Activated naive CD8-positive, alpha-beta T cell (primary cell): ENCODE data around the gene MCC.

Experiments used
- H3K27ac Mint-ChIP-seq: one replicate; pipeline ENCODE4 v1.8.0; 2021; ENCODE audit warnings: mixed read lengths
- H3K27me3 Mint-ChIP-seq: one replicate; pipeline ENCODE4 v1.8.0; 2021; ENCODE audit warnings: mixed read lengths
- H3K36me3 Mint-ChIP-seq: one replicate; pipeline ENCODE4 v1.8.0; 2021; ENCODE audit warnings: mixed read lengths
- H3K4me1 Mint-ChIP-seq: one replicate; pipeline ENCODE4 v1.8.0; 2021; ENCODE audit warnings: low read depth, mixed read lengths
- H3K4me3 Mint-ChIP-seq: one replicate; pipeline ENCODE4 v1.8.0; 2021; ENCODE audit warnings: mild to moderate bottlenecking, mixed read lengths
- H3K9me3 Mint-ChIP-seq: one replicate; pipeline ENCODE4 v1.8.0; 2021; ENCODE audit warnings: low read depth, mixed read lengths

MCC gene

DNA sequence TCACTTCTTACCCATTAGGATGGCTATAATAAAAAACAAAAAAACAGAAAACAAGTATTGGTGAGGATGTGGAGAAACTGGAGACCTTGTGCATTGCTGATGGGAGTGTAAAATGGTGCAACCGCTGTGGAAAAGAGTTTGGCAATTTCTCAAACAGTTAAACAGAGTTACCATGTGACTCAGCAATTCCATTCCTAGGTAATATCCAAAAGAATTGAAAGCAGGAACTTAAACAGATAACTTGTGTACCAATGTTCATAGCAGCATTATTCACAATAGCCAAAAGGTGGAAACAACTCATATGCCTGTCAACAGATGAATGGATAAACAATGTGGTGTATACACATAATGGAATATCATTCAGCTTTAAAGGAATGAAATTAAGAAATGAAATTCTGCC, 482.8 kb downstream of the MCC start:
- H3K36me3 Mint-ChIP-seq: peaks cover 22% of the 10 kb centered on the region
- H3K4me3 Mint-ChIP-seq: no peak overlapping the region
- H3K9me3 Mint-ChIP-seq: no peaks in the 10 kb centered on the region
- no peak overlapping the region for H3K27ac Mint-ChIP-seq
- no peaks in the 10 kb centered on the region for H3K27me3 Mint-ChIP-seq
- H3K4me1 Mint-ChIP-seq: peaks cover 4% of the 10 kb centered on the region

DNA sequence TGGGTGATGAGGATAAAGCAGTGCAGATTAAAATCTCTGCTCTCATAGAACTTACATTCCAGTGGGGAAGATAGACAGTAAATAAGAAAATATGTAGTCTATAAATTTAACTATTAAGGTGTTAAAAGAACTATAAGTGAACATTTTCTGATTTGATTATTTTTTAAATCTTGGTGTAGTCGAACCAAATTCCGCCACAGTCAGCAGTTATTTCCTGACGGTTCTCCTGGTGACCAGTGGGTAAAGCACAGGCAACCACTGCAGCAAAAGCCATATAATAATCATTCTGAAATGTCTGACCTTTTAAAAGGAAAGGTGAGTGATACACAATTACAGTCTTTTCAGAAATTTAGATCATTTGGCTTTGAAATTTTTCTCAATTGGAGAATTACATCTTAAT, 484.5 kb downstream of the MCC start:
- peaks cover 19% of the 10 kb centered on the region for H3K36me3 Mint-ChIP-seq
- no peaks in the 10 kb centered on the region for H3K27me3 Mint-ChIP-seq

DNA sequence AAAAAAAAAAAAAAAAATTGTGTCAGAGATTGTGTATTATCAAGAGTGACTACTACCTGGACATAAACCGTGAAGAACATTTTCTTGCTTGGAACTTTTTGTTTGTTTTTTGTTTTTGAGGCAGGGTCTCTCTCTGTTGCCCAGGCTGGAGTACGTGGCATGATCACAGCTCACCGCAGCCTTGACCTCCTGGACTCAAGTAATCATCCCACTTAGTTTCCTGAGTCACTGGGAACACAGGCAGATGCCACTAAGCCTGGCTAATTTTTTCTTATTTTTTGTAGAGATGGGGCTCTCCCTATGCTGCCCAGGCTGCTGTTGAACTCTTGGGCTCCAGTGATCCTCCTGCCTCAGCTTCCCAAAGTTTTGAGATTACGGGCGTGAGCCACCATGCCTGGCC, 485.8 kb downstream of the MCC start:
- no peak overlapping the region for H3K4me3 Mint-ChIP-seq
- H3K27me3 Mint-ChIP-seq: no peaks in the 10 kb centered on the region
- no peaks in the 10 kb centered on the region for H3K9me3 Mint-ChIP-seq
- H3K4me1 Mint-ChIP-seq: peaks cover 6% of the 10 kb centered on the region
- no peak overlapping the region for H3K27ac Mint-ChIP-seq
- peaks cover 14% of the 10 kb centered on the region for H3K36me3 Mint-ChIP-seq

More for the DNA sequence above, 484.5 kb downstream of the MCC start:
- Mint-ChIP-seq H3K4me1 (peaks cover 6% of the 10 kb centered on the region), H3K9me3 (no peaks in the 10 kb centered on the region), H3K27ac (no peak overlapping the region), H3K4me3 (no peak overlapping the region)

DNA sequence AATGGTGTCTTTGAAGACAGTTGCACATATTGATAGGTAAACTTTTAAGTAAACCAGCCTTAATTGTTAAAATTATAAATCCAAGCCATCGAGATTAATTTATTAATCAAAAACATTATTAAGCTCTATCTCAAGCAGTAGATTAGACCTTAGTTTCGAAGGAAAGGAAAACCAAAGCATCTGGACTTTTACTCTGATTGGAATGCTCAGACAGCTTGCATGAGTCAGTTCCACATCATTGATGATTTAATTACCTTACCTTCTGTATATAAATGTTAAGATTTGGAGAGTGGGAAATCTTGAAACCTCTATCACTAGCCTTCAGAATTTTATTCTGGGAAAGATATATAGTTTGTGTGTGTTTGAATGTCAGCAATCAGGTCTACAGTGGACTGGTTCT, 487.8 kb downstream of the MCC start:
- H3K36me3 Mint-ChIP-seq: peaks cover 11% of the 10 kb centered on the region
- H3K27me3 Mint-ChIP-seq: no peaks in the 10 kb centered on the region
- no peak overlapping the region for H3K27ac Mint-ChIP-seq
- peaks cover 14% of the 10 kb centered on the region for H3K4me1 Mint-ChIP-seq
- no peak overlapping the region for H3K4me3 Mint-ChIP-seq
- H3K9me3 Mint-ChIP-seq: no peaks in the 10 kb centered on the region

DNA sequence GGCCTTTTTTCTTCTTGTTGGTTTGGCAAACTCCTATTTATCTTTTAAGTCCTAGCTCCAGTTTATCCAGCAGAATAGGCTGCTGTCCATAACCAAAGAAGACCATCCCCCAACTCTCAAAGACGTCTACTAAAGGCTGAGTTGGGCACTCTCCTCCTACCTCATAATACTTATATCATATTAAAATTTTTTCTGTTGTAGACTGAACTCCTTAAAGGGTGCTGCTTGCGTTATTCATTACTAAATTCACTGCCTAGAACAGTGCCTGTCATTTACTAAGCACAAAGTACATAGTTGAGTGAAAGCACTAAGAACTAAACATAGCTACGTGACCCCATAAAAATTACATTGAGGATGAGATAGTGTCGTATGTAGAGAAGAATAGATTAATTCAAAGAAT, 490.0 kb downstream of the MCC start:
- peaks cover 7% of the 10 kb centered on the region for H3K36me3 Mint-ChIP-seq
- no peaks in the 10 kb centered on the region for H3K9me3 Mint-ChIP-seq
- H3K4me1 Mint-ChIP-seq: peaks cover 14% of the 10 kb centered on the region
- H3K4me3 Mint-ChIP-seq: no peak overlapping the region
- H3K27ac Mint-ChIP-seq: no peak overlapping the region
- no peaks in the 10 kb centered on the region for H3K27me3 Mint-ChIP-seq

DNA sequence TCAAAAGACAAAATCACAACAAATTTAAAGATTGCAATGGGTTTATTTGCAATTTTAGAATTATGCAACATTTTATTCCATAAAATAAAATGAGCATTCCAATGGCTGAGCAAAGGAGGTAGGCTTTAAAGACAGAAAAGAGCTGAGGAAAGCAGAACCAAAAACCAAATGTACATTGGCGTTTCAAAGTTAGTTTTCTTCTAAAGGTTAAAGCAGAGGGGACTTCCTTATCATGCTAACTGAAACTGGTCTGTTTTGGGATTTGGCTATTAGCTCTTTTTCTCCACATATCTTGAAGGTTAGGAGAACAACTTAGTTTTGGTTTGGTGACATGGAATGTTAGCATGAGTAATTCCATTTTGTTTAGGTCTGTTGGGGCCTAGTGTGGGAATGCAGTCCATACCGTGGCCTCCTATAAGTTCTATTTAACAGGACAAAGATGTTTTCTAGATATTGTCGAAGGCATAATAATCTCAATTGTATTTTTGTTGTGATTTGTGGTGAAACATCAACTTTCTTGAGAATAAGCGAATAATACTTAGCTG, 491.4 kb downstream of the MCC start:
- H3K4me3 Mint-ChIP-seq: no peak overlapping the region
- peaks cover 4% of the 10 kb centered on the region for H3K36me3 Mint-ChIP-seq
- H3K4me1 Mint-ChIP-seq: peaks cover 16% of the 10 kb centered on the region
- H3K27ac Mint-ChIP-seq: no peak overlapping the region
- no peaks in the 10 kb centered on the region for H3K27me3 Mint-ChIP-seq
- no peaks in the 10 kb centered on the region for H3K9me3 Mint-ChIP-seq

DNA sequence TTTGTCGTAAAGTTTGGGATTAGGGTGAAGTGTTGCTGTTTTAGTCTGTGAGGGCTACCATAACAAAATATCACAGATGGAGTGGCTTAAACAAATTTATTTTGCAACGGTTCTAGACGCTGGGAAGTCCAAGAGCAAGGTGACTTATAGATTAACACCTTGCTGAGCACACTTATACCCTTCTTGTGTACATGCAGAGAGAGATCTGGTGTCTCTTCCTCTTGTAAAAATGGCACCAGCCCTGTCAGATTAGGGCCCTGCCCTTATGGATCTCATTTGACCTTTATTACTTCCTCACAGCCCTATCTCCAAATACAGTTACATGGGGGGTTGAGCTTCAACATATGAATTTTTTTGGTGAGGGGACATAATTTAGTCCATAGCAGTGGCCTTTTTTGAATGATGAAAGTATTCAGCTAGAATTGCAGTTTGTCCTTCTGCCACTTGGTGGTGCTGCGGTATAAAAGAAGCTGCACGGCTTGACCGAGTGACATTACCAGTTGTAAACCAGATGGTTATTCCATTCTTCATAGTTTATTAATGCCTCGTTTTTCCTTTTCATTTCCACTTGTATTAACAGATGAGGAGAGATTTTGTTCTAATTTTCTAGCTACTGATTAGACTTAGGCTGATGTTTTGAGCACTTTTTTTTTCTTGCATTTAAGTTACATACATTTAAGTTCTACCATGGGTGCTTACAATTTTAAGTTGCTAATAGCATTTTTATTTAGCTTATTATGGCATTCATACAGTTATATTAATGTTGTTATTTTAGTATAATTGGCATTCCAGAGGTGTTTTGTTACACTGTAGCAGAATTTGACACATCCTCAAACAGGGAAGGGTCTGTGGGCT, 492.3 kb downstream of the MCC start:
- Mint-ChIP-seq H3K36me3 (peaks cover 2% of the 10 kb centered on the region), H3K4me3 (no peak overlapping the region), H3K9me3 (no peaks in the 10 kb centered on the region), H3K27ac (no peak overlapping the region), H3K4me1 (peaks cover 22% of the 10 kb centered on the region), H3K27me3 (no peaks in the 10 kb centered on the region)

DNA sequence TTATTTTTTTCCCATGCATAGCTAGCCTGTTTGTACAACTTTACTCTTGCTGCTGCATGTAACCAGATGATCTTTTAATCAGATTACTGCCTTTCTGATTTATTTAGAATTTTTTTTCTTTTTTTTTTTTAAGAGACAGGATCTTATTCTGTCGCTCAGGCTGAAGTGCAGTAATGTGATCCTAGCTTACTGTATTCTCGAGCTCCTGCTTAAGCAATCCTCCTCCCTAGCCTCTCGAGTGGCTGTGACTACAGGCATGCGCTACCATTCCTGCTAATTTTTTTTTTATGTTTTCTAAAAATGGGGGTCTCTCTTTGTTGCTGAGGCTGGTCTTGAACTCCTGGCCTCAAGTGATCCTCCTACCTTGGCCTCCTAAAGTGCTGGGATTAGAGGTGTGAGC, 502.0 kb downstream of the MCC start:
- H3K4me3 Mint-ChIP-seq: no peak overlapping the region
- H3K4me1 Mint-ChIP-seq: peaks cover 59% of the 10 kb centered on the region
- no peaks in the 10 kb centered on the region for H3K27me3 Mint-ChIP-seq
- H3K36me3 Mint-ChIP-seq: peaks cover 9% of the 10 kb centered on the region
- no peak overlapping the region for H3K27ac Mint-ChIP-seq
- H3K9me3 Mint-ChIP-seq: no peaks in the 10 kb centered on the region

DNA sequence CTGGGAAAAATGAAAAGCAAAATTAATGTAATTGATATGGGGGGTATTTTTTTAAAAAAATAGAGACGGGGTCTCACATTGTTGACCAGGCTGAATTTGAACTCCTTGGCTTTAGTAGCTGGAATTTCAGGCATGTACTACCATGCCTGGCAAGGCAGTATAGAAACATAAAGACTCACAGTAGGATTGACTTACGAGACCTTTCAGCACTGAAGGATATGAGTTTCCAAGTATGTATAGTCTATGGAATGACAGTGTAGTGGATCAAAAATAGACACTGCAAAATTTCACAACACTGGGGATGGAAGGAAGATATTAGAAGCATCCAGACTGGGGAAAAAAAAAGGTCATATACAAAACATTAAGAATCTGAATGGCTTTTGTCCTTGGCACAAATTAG, 504.9 kb downstream of the MCC start:
- no peaks in the 10 kb centered on the region for H3K27me3 Mint-ChIP-seq
- H3K27ac Mint-ChIP-seq: no peak overlapping the region
- no peaks in the 10 kb centered on the region for H3K9me3 Mint-ChIP-seq
- no peak overlapping the region for H3K4me3 Mint-ChIP-seq
- H3K36me3 Mint-ChIP-seq: peaks cover 9% of the 10 kb centered on the region
- peaks cover 65% of the 10 kb centered on the region for H3K4me1 Mint-ChIP-seq

DNA sequence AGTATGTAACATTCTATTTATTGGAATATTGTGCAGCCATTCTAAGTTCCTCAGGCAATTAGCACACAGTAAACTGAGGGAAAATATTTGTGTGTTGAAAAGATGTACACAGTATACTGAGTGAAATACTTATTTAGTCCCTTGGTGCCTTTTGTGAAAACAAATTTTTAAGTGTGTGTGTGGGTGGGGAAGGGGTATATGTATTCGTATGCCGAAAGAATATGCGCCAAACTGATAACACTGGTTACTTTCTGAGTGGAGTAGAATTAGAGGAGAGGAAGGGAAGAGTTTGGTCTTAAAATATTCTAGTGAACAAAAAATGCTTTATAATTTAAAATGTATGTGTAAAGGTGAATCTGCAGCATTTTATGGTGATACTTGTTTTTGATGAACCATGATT, 508.5 kb downstream of the MCC start:
- H3K27ac Mint-ChIP-seq: peak overlapping the region; percentile 61
- H3K4me3 Mint-ChIP-seq: peak overlapping the region; percentile 99
- H3K27me3 Mint-ChIP-seq: no peaks in the 10 kb centered on the region
- no peaks in the 10 kb centered on the region for H3K9me3 Mint-ChIP-seq
- peaks cover 9% of the 10 kb centered on the region for H3K36me3 Mint-ChIP-seq
- H3K4me1 Mint-ChIP-seq: peaks cover 71% of the 10 kb centered on the region

DNA sequence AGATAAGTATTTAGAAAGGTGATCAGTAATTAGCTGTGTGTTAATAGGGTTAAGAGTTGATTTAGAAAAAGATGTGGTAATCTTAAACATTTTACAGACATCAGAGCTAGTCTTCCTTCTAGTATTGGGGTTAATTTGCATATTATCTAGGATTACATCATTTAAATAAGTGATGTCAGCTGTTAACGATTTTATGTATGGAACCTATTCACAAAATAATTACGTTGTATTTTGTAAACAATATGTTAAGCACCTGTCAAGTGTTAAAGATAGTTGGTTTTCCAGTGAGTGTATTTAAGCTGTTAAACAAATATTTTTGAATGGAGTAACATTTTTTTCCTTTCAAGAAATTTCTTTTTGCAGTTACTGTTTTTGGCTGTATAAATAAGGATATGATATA, 509.4 kb downstream of the MCC start:
- H3K27ac Mint-ChIP-seq: peak overlapping the region; percentile 50
- no peaks in the 10 kb centered on the region for H3K27me3 Mint-ChIP-seq
- H3K36me3 Mint-ChIP-seq: peaks cover 4% of the 10 kb centered on the region
- no peaks in the 10 kb centered on the region for H3K9me3 Mint-ChIP-seq
- H3K4me3 Mint-ChIP-seq: peak overlapping the region; percentile 99
- peaks cover 63% of the 10 kb centered on the region for H3K4me1 Mint-ChIP-seq

DNA sequence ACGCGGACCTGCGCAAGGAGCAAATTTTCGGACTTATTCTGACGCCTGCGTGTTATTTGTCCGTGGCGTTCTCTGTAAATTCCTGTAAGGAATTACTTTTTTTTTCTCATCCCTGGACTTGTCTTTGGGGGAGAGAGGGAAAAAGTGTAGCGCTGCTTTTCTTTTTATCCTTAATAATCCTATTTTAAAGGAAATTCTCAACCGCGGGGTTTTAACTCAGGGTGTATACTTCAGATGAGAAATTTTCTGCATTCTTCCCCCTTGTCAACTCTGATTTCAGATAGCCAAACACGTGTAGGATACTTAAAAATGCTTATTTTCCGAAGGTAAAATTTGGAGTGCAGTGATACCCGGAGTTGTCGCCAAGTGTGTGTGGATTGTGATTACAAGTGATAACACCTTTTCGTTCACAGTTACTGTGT, 510.8 kb downstream of the MCC start:
- Mint-ChIP-seq H3K36me3 (peaks cover 4% of the 10 kb centered on the region), H3K4me1 (peaks cover 49% of the 10 kb centered on the region), H3K27ac (peak overlapping the region; percentile 96), H3K9me3 (no peaks in the 10 kb centered on the region), H3K4me3 (peak overlapping the region; percentile 99), H3K27me3 (no peaks in the 10 kb centered on the region)

DNA sequence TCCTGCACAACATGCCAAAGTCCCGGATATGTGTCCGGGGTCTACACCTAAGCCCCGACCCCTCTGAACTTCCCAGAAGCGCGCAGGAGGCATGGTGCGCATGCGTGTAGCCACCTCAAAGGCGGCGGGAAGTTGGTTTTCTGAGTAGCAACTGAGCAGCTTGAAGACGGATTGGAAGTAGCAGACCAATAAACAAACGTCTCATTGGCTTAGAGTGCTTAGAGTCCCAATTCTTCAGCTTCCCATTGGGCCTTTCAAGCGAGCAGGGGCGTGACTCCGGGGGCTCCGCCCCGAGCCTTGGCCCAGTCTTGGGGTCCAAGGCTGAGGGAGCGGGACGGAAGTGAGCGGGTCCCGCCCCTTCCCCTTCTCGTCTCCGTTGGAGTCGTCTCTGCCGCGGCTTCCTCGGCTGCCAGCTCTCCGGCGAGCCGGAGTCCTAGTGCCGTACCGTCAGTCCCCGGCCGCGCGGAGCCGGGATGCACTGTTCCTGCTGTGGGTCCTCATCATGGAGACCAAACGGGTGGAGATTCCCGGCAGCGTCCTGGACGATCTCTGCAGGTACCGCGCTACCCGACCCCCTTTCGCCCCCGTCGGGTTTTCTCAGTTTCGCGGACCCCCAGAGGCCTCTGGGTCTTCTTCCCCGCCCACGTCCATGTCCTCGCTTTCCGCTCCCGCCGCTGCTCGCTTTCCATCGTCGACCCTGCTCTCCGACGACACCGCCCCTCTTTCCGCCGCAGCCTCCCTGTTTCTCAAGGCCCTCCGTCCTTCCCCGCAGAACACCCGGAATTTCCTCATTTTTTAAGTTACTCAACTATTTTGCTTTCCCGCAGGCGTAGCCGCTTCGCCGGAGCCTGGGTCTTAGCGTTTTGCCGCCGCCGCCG, 511.6 kb downstream of the MCC start, which contains the start of gene DCP2:
Gene DCP2, plus strand, starts transcription at position 367 of the 878 bp plus-strand sequence. Its CDS starts 136 bp downstream, at position 503.
- Mint-ChIP-seq H3K27ac (peak within 1 kb of the TSS; percentile 96), H3K27me3 (no peaks in the 10 kb centered on the region), H3K4me1 (peaks cover 44% of the 10 kb centered on the region), H3K36me3 (no peaks in the 10 kb centered on the region), H3K4me3 (peak within 1 kb of the TSS; percentile 99), H3K9me3 (no peaks in the 10 kb centered on the region)

DNA sequence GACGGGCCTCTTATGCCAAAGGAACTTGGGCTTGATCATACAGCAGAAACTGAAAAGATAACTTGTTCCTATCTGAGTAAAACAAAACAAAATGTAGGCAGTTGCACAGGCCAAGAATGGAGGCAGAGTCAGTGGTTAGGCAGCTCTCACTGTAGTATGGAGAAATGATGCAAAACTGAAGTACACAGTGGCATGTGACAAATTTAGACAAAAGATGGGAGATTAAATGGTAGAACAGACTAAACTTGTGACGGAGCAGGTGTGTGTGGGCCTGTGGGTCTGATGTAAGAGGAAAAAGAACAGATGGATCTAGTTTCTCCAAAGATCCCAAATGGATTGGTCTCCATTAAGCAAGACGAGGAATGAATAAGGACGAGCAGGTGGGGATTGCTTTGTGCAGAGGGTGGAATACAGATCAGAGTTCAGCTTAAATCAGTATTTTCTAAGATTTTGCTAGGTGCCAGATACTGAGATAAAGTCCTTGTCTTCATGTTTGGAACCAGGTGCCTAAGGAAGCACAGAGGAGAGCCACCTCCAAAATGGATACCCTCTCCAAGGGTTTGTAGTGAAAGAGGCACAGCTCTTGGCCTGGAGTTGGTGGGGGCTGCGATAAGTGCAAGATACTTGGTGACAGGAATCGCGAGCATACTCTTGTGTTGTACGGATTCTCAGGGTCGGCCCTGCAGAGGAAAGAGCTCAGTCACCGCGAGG, 512.4 kb downstream of the MCC start:
- Mint-ChIP-seq H3K4me3 (peak overlapping the region; percentile 99), H3K27me3 (no peaks in the 10 kb centered on the region), H3K4me1 (peaks cover 41% of the 10 kb centered on the region), H3K9me3 (no peaks in the 10 kb centered on the region), H3K27ac (peak overlapping the region; percentile 96), H3K36me3 (no peaks in the 10 kb centered on the region)
